Activated CD8-positive, alpha-beta memory T cell treated with anti-CD3 and anti-CD28 coated beads for 24 hours (primary cell): ENCODE measurements around the gene TSPAN4.

Experiments
- DNase-seq: peaks from one replicate; pipeline ENCODE4 v3.0.0-alpha.2; 2020

TSPAN4 gene

DNA sequence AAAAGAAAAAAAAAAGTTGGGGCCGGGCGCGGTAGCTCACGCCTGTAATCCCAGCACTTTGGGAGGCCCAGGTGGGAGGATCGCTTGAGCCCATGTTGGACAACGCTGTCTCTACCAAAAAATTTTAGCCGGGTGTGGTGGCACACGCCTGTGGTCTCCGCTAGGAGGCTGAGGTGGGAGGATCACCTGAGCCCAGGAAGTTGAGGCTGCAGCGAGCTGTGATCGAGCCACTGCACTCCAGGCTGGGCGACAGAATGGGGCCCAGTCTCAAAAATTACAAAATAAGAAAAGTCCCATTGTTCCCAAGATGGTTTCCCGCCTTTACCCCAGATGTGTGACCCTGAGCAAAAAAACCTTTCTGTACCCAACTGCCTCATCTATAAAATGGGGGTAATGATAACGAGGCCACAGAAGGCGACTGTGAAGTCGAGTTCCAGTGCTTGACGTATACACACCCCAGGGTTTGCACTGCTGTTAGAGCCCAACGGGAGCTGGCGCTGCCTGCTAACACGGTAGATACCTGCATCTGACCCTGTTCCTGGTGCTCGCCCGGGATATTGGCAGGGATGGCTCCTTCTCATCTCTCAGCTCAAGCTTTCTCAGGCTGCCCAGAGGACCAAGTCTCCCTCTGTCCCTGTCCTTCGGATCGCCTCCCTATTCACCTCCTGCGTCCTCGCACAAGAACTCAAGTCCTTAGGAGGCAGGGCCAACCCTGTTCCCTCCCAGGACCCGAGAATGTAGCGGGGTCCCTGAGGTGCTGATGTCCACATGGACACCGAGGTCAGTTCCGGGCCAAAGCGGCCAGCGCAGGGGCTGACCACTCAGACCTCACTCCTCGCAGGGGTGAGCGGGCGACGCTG, 34.0 kb upstream of the TSPAN4 start:
- no peak for DNase-seq

DNA sequence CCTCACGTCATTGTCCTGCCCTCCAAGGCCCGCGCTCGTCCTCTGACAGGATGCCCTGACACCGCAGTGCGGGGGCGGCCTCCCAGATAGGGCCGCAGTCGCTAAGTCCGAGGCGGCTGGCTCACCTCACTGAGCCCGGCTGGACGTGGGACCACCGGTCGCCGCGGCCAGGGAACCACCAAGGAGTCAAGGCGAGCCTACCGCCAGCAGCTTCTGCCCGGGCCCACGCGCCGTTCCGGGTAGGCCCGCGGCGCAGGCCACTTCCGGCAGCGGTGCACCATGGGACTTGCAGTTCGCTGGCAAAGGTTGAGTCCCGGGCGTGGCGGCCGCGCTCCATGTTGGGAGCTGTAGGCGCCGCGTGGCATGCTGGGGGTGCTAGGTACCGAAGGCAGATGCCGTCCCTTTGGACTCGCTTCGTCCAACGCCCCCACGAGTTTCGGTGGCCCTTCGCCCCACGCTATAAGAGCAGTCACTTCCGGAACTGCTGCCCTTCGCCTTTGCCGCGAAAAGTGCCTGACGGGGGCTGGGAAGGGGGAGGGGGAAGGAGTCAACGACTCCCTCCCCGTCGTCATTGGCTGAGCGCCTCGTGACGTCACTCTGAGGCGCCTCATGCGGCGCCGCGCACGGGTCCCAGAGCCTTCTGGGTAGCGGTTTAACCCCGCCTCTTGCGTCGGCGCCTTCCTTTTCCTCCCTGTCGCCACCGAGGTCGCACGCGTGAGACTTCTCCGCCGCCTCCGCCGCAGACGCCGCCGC, 33.2 kb upstream of the TSPAN4 start, which contains the start of gene RPLP2:
Gene RPLP2, plus strand, starts transcription at position 681 of the 753 bp plus-strand sequence. CDS start 268 bp downstream, outside the sequence.
- peak; percentile 99 for DNase-seq

DNA sequence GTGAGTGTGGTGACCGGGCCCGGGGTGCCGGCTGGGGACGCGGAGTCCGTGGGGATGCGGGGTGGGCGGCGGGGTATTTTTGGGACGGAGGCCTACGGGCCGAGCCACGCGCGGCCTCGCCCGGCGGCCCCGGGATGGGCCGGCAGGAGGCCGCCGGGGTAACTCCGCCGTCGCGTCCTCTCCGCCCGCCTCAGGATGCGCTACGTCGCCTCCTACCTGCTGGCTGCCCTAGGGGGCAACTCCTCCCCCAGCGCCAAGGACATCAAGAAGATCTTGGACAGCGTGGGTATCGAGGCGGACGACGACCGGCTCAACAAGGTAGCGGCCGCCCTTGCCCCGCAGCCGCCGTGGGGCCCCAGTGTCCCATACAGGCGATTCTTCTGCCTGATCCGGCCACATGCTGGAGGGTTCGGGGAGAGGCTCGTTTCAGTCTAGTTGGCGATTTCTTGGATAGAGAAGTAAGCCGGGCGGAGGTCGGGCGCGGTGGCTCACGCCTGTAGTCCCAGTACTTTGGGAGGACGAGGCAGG, 32.5 kb upstream of the TSPAN4 start:
- no peak for DNase-seq

DNA sequence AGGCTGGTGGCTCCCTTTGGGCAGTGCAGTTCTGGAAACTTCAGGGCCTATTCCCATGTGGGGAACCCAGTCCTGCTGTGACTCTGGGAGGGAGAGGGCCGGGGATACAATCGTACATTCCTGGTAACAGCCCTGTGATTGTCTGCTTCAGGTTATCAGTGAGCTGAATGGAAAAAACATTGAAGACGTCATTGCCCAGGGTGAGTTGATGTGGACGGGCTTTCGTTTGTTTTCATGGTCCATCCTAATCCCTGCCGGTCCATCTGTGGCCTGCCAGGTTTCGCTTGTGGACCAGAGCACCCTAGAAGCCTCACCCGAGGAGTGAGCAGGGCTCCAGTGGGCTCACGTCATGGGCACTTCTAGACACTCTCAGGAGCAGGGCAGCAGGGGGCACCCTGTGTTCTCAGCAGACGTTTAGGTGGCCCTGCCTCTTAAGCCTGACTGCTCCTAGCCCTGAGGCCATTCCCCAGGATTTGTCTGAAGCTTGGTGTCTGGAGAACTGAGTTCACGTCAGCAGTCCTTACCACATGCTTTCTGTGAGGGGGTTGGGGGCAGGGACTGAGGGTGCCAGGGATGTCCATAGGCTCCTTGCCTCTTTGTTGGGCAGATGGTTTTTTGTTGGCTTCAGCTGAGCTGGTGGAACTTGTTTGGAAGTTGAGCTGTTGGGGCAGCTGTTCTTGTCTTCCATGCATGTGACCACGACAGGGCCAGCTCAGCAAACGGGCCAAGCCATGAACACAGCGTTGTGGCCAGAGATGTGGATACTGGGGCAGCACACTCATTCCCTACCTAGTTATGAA, 31.0 kb upstream of the TSPAN4 start:
- DNase-seq, result peak; percentile 65

DNA sequence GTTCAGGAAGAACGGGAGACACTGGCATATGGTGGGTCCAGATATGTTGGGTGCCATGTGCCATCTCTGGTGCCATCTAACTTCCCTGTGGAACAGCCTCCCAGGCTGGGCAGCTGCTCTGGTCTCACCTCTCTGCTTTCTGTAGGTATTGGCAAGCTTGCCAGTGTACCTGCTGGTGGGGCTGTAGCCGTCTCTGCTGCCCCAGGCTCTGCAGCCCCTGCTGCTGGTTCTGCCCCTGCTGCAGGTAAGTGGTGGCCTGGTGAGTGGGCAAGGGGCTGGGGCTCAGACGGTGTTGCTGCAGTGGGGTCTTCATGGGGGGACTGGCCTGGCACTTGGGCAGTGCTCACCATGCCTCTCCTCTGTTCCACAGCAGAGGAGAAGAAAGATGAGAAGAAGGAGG, 30.3 kb upstream of the TSPAN4 start:
- DNase-seq, result peak; percentile 61

DNA sequence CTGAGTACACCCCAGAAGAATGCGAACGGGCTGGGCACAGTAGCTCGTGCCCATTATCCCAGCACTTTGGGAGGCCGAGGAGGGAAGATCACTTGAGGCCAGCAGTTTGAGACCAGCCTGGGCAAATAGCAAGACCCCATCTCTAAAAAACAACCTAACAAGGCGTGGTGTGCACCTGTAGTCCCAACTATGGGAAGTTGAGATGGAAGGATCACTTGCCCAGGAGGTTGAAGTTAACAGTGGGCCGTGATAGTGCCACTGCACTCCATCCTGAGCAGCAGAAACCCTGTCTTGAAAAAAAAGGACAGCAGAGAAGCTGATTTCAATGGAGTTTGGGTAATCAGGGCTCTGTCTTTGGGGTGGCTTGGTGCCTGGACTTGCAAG, 29.6 kb upstream of the TSPAN4 start:
- no peak for DNase-seq

DNA sequence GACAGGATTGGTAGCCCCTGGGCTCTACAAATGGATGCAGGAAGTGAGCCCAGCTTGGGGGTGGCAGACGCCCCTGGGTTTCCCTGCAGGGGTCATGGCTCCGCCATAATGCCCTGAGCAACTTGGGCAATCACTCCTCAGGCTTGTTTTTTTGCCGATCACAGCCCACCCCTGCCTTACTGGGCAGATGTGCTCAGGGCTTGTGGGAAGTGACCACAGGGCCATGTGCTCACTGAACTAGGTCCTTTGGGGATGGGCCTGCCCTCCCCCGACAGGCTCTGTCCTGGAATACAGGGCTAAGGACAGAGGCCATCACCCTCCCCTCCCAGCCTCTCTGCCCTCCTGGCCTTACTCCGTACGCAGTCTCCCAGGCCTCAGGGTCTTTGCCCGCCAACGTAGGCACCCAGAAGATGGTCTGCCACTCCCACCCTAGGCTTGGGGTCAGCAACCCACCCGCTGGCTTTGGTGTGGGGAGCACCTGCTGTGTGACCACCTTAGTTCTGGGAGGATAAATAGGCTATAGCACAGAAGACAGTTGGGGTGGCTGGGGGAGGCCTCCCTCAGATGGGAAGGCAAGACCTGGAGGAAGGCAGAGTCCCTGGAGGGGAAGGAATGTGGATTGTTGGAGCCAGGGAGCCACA, 29.1 kb upstream of the TSPAN4 start:
- peak; percentile 72 for DNase-seq

DNA sequence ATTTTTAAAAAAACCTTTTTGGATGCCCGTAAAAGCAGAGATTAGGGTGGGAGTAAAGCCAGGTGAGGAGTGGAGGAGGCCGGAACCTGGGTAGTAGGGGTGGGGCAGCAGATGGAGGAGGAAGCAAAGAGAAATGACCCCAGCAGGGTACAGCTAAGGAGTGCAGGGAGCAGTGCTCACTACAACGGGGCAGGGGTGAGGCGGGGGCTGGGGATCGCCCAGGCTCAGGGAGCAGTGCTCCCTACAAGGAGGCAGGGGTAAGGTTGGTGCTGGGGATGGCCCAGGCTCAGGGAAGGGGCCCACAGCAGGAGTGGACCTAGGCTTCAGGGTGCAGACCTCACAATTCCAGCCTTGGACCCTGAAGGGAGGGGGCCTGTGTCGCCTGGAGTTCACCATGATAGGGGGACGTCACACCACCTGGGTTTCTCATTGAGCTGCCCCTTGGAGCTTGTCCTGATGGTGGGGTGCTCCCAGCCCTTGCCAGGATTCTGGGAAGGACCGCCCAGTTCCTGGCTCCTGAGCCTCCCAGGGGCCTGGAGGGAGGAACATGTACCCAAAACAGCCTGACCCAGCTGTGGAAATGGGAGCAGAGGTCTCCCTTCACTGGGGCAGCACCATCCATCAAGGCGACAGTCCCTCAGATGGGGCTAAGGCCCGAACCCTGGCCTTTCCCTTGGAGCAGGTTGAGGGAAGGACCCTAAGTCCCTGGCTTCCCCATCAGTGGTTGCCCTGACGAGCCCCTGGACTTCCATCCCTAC, 26.8 kb upstream of the TSPAN4 start:
- DNase-seq, result no peak

DNA sequence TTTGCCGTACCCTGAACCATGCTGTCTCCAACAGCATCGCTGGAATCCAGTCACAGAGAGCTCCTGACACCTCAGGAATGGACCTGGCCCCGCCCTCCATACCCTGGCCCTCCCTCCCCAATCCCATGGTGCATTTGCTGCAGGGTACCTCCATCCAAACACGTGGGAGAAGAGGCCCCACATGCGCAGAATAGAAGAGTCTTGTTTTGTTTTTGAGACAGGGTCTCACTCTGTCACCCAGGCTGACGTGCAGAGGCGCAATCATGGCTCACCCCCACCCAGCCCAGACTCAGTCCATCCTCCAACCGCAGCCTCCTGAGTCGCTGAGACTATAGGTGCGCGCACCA, 26.2 kb upstream of the TSPAN4 start:
- DNase-seq, result no peak

DNA sequence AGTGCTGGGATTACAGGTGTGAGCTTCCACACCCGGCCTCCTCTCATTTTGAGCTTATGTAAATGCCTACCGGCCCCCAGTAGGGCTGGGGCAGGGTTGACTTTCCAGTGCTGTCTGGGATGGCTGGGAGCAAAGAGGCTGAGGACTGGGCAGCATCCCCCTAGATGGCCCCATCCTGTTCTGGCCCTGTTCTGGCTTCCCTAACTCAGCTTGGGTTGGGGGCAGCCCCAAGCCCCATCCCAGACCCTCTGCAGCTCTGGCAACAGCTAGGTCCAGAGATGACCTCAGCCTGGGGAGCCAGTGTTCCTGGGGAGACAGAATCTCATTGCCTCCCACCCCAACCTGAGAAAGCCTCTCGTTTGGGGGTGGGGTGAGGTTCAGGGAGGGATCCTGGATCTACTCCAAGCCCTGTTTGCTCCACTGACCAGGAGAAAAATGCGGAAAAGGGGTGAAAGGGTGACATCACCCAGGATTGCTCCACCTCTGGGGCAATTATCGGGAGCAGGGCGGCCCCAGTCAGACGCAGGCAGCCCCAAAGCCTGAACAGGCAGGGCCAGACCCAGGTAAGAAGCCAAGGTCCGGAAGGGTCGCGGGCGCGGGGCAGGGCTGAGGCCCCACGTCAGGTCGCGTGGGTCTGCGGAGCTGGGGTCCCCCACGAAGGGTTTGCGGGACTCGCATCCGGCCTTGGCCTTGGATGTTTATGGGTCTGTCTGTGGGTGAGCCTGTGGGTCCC, 24.1 kb upstream of the TSPAN4 start, which contains the start of gene PNPLA2:
Gene PNPLA2, plus strand, starts transcription at position 519 of the 733 bp plus-strand sequence. CDS start 805 bp downstream, outside the sequence.
- DNase-seq, result no peak

DNA sequence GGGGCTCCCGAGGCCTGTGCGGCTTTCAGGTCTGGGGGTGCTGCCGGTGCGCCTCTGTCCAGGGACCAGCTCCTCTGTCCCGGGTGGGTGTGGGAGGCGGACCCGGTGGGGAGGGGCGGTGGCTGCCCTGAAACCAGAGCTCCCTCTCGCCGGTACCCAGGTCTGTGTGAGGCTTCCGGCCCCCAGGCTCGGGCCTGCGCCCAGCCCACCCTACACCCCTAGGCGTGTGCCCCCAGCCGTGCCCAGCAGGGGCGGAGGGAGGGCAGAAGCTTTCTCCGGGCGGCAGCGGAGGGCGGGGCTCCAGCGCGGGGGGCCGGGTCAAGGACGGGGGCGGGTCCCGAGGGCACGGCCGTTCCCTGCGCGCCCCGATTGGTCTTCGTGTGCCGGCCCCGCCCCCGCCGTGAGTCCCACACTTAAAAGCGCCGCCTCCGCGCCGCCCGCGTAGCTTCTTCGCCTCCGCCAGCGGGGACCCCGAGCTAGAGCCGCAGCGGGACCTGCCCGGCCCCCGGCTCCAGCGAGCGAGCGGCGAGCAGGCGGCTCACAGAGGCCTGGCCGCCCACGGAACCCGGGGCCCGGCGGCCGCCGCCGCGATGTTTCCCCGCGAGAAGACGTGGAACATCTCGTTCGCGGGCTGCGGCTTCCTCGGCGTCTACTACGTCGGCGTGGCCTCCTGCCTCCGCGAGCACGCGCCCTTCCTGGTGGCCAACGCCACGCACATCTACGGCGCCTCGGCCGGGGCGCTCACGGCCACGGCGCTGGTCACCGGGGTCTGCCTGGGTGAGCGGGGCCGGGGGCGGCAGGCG, 23.3 kb upstream of the TSPAN4 start:
- peak; percentile 95 for DNase-seq

DNA sequence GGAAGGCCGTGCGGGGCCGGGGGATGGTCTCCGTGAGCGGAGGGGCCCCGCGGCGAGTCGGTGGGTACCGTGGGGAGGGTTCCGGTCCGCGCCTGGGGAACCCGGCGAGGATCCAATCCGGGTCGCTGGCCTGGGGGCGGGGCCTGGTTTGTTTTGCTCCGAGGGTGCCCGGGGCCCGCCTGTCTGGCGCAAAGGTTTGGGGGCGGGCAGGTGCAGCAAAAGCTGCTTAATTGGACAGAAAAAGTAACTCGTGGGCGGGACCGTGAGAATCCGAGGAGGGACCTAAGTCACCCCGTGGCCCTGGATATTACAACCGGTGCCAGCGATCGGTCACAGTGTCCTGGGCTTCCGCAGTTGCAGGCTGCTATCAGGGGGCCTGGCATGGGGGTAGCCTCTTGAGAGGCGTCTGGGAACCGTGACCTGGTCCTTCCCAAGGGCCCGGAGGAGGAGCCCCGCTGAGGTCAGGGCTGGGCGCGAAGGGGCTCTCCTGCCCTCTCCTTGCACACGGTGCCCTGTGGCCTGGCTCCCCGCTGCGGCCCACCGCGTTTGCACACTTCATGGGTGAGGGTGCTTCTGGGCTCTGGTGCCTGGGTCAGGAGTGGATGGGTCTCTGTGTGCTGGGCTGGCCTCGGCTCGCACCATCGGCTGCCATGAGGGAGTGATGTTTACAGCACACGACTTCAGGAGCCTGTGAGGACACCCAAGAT, 22.6 kb upstream of the TSPAN4 start:
- peak; percentile 94 for DNase-seq

DNA sequence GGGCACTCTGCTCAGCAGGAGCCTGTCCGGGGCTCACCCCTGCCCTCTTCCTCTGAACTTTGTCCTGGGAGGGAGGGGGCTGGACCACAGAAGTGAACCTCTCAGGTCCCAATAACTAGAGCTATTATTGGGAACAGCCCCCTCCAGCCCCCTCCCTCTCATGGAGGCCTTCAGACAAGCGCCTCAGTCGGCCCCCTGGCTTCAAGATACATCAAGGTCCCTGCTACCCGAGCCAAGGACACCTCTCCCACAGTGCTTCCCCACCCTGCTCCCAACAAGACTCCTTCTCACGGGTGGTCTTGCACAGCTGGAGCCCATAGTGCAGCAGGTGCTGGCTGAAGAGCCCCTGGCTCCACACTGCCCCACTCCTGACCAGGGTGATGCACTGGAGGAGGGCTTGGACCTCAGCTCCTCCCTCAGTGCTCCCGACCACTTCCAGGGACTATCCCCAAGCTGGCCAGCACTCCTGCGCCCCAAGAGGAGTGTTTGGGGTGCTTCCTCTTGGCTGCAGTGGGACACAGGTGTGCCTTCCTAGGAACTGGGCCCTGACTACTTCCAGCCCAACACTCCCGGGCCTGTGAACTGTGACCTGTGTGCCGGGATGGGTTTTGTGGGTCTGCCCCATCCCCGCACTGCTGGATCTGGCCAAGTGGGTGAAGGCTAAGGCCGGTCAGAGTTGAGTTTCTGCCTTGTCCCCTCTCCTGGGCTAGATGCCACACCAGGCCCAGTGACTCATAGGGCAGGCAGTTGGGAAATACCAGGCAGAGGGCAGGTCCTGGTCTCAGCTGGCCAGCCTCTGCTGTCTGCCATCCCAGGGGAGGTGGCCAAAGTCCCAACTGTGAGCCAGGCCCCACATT, 21.8 kb upstream of the TSPAN4 start:
- DNase-seq, result no peak

DNA sequence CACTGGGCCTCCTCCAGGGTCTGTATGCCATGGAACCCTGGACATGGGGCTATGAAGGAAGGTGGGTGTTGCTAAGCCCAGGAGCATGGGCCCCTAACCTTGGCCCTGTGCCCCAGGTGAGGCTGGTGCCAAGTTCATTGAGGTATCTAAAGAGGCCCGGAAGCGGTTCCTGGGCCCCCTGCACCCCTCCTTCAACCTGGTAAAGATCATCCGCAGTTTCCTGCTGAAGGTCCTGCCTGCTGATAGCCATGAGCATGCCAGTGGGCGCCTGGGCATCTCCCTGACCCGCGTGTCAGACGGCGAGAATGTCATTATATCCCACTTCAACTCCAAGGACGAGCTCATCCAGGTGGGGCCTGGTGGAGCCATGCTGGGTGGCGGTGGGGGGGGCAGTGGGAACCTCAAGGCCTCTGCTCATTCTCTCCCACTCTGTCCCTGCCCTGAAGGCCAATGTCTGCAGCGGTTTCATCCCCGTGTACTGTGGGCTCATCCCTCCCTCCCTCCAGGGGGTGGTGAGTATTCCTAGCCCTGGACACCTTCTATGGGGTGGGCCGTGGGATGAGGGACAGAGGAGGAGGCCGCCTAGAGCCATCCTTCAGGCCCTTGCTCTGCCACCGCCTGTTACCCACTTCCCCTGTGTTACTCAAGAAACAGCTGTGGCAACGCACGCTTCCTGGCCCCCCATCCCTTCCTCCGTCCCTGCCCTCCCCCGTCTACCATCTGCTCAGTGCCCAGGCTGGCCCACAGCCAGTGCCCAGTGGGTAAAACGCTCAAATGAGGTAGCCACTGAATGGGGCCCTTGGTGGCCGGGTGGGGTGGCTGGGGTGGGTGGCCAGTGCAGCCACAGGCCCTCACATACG, 20.9 kb upstream of the TSPAN4 start:
- DNase-seq, result no peak

DNA sequence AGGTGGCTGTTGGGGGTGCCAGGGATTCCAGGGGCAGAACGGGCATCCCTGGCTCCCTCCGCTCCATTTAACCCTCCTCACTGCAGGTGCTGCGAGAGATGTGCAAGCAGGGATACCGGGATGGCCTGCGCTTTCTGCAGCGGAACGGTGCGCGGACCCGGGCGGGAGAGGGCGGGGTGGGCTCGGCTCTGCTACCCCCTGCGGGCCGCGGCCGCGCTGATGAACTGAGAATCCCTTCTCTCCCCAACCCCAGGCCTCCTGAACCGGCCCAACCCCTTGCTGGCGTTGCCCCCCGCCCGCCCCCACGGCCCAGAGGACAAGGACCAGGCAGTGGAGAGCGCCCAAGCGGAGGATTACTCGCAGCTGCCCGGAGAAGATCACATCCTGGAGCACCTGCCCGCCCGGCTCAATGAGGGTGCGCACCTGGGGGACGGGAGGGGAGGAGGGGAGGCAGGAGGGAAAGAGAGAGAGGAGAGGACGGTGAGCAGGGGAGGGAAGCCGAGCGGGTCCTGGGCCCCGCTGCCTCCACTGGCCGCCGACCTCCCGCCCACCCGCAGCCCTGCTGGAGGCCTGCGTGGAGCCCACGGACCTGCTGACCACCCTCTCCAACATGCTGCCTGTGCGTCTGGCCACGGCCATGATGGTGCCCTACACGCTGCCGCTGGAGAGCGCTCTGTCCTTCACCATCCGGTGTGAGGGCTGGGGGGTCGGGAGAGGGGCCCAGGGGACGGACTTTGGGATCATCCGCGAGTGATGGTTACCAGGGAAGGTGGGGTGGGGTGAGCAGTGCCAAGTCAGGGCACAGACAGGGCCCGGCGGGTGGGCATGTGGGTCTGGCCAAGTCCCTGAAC, 19.0 kb upstream of the TSPAN4 start:
- no peak for DNase-seq

DNA sequence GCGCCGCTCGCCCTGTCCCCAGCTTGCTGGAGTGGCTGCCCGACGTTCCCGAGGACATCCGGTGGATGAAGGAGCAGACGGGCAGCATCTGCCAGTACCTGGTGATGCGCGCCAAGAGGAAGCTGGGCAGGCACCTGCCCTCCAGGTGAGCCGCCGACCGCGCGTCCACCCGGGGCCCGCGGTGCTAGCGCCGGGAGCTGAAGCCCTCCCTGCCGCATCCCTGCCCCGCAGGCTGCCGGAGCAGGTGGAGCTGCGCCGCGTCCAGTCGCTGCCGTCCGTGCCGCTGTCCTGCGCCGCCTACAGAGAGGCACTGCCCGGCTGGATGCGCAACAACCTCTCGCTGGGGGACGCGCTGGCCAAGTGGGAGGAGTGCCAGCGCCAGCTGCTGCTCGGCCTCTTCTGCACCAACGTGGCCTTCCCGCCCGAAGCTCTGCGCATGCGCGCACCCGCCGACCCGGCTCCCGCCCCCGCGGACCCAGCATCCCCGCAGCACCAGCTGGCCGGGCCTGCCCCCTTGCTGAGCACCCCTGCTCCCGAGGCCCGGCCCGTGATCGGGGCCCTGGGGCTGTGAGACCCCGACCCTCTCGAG, 18.3 kb upstream of the TSPAN4 start:
- DNase-seq, result no peak
